NT2/D1 (cell line): Measurements from ENCODE around the gene H2BK1.

ENCODE experiments used
- DNase-seq: peaks from one replicate; pipeline ENCODE4 v3.0.0-alpha.2; 2011; ENCODE audit warnings: low read depth, low spot score
- H3K27me3 ChIP-seq: 2 replicates; pipeline ENCODE4 v1.6.0; 2011; ENCODE audit warnings: mild to moderate bottlenecking; ENCODE audit not compliant: insufficient read length, insufficient read depth
- H3K36me3 ChIP-seq: 2 replicates; pipeline ENCODE4 v1.6.1; 2011; ENCODE audit warnings: mild to moderate bottlenecking, low read length, mixed read lengths; ENCODE audit not compliant: insufficient read depth, insufficient read length
- H3K4me1 ChIP-seq: 2 replicates; pipeline ENCODE4 v1.5.1; 2011; ENCODE audit not compliant: insufficient read depth, insufficient read length
- H3K4me3 ChIP-seq: 2 replicates; pipeline ENCODE4 v1.5.1; 2011; ENCODE audit warnings: low read depth; ENCODE audit not compliant: insufficient read length
- H3K9ac ChIP-seq: 2 replicates; pipeline ENCODE4 v1.6.0; 2011; ENCODE audit warnings: low read depth; ENCODE audit not compliant: insufficient read length
- H3K9me3 ChIP-seq: 2 replicates; pipeline ENCODE4 v1.5.1; 2011; ENCODE audit warnings: mild to moderate bottlenecking, low read length; ENCODE audit not compliant: insufficient read depth
- SUZ12 ChIP-seq: IDR thresholded peaks from 2 replicates; pipeline ENCODE4 v1.6.1; 2011; ENCODE audit not compliant: insufficient read length, insufficient read depth; ENCODE audit errors: extremely low read depth
- YY1 ChIP-seq: IDR thresholded peaks from 2 replicates; pipeline ENCODE4 v1.6.1; 2011; ENCODE audit not compliant: insufficient read length, insufficient read depth
- ZNF274 ChIP-seq: IDR thresholded peaks from 2 replicates; pipeline ENCODE4 v1.6.1; 2011; ENCODE audit warnings: mild to moderate bottlenecking, low read depth, low read length

Gene H2BK1

GRCh38 chr7:151239837-151240459 lies 29.7 kb upstream of the H2BK1 start:
- TF ChIP-seq SUZ12 (no peak), YY1 (no peak), ZNF274 (no peak)
- DNase-seq: no peak
- peaks cover 6% of the 10 kb centered on the region for H3K27me3 ChIP-seq
- peaks cover 7% of the 10 kb centered on the region for H3K4me1 ChIP-seq
- no peaks in the 10 kb centered on the region for H3K9me3 ChIP-seq
- H3K36me3 ChIP-seq: peaks cover 53% of the 10 kb centered on the region
- no peak overlapping the region for H3K4me3 ChIP-seq
- no peak overlapping the region for H3K9ac ChIP-seq

GRCh38 chr7:151238924-151239836 lies 28.9 kb upstream of the H2BK1 start:
- H3K4me3 ChIP-seq: no peak overlapping the region
- DNase-seq: no peak
- no peak overlapping the region for H3K9ac ChIP-seq
- peaks cover 3% of the 10 kb centered on the region for H3K4me1 ChIP-seq
- TF ChIP-seq ZNF274 (no peak), SUZ12 (no peak), YY1 (no peak)
- H3K27me3 ChIP-seq: no peaks in the 10 kb centered on the region
- H3K36me3 ChIP-seq: peaks cover 61% of the 10 kb centered on the region
- no peaks in the 10 kb centered on the region for H3K9me3 ChIP-seq

- no peaks in the 10 kb centered on the region for H3K9me3 ChIP-seq
- no peaks in the 10 kb centered on the region for H3K27me3 ChIP-seq
- no peak for TF ChIP-seq YY1
- no peak for TF ChIP-seq SUZ12
- no peak for TF ChIP-seq ZNF274
- H3K4me3 ChIP-seq: no peak overlapping the region
- no peak overlapping the region for H3K9ac ChIP-seq
- H3K4me1 ChIP-seq: no peaks in the 10 kb centered on the region
- no peak for DNase-seq
- H3K36me3 ChIP-seq: peaks cover 67% of the 10 kb centered on the region
Measured at GRCh38 chr7:151238190-151238810, 28.0 kb upstream of the H2BK1 start.

- Histone ChIP-seq H3K36me3 (peaks cover 67% of the 10 kb centered on the region), H3K9me3 (no peaks in the 10 kb centered on the region), H3K4me3 (no peak overlapping the region), H3K4me1 (no peaks in the 10 kb centered on the region), H3K27me3 (no peaks in the 10 kb centered on the region), H3K9ac (no peak overlapping the region)
- no peak for DNase-seq
- no peak for TF ChIP-seq SUZ12
- no peak for TF ChIP-seq YY1
- TF ChIP-seq ZNF274: no peak
Measured at GRCh38 chr7:151237244-151238189, 27.2 kb upstream of the H2BK1 start.

- no peak for DNase-seq
- H3K9me3 ChIP-seq: no peaks in the 10 kb centered on the region
- no peak for TF ChIP-seq ZNF274
- TF ChIP-seq SUZ12: no peak
- no peak for TF ChIP-seq YY1
- no peak overlapping the region for H3K4me3 ChIP-seq
- H3K4me1 ChIP-seq: no peaks in the 10 kb centered on the region
- H3K9ac ChIP-seq: no peak overlapping the region
- no peaks in the 10 kb centered on the region for H3K27me3 ChIP-seq
- H3K36me3 ChIP-seq: peaks cover 67% of the 10 kb centered on the region
Measured at GRCh38 chr7:151236406-151236805, 26.1 kb upstream of the H2BK1 start.

- DNase-seq: no peak
- TF ChIP-seq YY1 (no peak), ZNF274 (no peak), SUZ12 (no peak)
- Histone ChIP-seq H3K9ac (no peak overlapping the region), H3K9me3 (no peaks in the 10 kb centered on the region), H3K4me3 (no peak overlapping the region), H3K36me3 (peaks cover 62% of the 10 kb centered on the region), H3K4me1 (no peaks in the 10 kb centered on the region), H3K27me3 (no peaks in the 10 kb centered on the region)
Measured at GRCh38 chr7:151235091-151235787, 25.0 kb upstream of the H2BK1 start.
